ENCODE data around the gene PTPRN2. TPM values are rescaled to one million over a fixed set of nuclear protein-coding genes. Genes with fewer than 3 reads are reported as not detected.

Gene PTPRN2
- total RNA-seq, 1 donor from 2014 or later = 0.72 TPM

DNA sequence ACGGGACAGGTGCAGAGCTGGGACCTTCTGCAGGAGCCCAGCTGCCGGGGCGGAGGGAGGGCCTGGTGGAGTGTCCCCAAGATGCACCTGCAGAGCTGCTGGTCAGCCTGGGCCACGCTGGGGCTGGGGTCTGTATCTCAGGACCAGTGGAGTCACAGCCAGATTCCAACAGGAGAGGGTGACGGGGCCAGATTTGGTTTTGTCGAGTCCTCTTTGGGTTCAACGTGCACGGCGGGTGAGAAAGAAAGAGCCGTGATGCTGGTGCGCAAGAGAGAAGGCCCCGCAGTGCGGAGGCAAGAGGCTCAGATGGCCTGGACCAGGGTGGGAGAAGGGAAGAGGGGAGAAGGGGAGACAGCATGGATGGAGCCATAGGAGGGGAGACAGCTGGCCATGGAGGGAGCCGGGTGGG lies 462.9 kb downstream of the PTPRN2 start:
- no peak for DNase-seq (ENCODE audit: low spot score)

DNA sequence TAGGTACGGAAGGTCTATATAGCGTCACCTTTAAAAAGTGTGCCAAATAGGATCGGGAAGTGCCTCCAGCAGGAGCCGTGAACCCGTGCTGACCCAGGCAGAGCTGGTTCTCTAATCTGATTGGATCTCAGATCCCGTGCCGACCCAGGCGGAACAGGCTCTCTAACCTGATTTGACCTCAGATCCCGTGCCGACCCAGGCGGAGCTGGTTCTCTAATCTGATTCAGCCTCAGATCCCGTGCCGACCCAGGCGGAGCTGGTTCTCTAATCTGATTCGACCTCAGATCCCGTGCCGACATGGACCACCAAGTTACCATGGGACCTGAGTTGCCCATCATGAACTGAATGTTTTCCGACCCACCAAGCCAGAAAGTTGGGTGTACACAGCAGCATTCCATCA lies 463.9 kb downstream of the PTPRN2 start:
- no peak for DNase-seq (ENCODE audit: low spot score)

DNA sequence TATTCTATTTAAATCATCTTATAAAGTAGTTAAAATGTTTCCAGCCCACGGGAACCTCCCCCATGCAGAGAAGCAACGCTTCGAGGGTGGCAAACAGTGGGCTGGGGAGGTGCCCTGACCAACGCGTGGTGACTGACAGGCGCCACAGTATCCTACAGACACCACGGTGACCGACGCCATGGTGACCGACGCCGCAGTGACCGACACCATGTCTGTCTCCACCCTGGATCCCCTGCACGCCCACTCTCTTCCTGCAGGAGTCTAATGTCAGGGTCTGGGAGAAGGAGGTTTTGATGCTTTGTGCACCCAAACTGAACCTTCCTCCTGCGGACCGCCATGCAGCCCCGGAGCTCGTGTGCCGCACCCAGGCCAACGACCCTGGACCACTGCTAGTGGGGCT lies 464.4 kb downstream of the PTPRN2 start:
- no peak for DNase-seq (ENCODE audit: low spot score)

DNA sequence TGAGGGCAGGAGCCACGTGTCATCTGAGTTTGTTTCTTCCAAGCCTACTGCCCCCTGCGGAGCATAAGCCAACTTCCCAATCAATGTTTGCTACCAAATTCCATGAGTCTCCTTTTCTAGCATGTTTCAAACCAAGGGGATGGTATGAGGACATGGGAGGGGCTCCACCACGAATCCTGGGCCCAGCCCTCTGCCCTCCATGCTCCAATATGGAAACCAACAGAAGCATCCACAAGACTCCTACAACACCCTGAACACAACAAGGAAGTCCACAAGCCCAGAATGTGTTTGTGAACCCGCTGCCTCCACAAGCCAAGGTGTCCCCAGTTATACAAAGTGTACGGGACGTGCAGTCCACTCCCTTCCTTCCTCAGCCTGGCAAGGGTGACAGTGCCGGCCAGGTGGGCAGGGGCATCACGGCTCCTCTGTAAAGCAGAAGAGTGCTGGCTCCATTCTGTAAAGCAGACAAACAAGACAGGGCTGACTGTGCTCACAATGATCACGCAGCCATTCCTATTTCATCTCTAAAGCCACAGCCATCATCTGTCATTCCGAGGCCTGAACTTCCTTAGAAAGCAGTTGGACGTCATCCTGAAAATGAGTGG lies 466.1 kb downstream of the PTPRN2 start:
- no peak for DNase-seq (ENCODE audit: low spot score)

DNA sequence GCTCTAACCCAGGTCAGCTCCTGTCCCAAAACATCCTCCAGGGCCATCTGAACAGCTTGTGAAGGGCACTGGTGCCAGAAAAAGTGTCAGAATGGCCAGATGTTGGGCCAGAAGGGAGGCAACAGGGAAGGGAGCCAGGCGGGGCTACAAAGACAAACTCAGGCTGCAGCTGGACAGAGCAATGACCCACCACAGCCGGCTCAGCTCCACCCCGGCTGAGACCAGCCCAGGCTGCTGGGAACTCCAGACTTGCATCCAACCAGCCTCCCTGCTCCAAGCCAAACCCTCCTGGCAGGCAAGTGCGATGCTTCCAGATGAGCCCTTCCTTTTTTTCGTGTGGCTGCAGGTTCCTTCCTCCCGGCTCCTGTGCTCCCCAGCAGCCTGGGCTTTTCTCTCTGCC lies 466.9 kb downstream of the PTPRN2 start:
- DNase-seq (ENCODE audit: low spot score) = no peak

DNA sequence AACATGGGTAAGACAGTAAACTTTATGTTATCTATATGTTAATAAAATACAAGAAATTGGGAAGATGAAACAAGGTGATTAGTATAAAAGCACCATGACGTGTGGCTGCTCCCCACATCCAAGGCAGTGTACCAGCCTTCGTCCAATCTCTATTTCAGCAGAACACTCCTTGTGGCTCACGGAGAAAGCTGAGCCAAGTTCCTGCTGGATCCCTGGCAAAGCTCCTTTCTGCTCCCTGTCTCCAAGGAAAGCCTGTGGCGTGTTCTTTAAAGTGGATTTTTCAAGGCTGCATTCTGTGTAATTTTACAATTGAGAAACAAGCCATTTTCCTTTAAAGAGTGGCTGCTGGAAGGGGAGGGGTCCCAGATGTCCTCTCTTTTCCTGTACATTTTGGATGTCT lies 467.3 kb downstream of the PTPRN2 start:
- DNase-seq (ENCODE audit: low spot score) = no peak

DNA sequence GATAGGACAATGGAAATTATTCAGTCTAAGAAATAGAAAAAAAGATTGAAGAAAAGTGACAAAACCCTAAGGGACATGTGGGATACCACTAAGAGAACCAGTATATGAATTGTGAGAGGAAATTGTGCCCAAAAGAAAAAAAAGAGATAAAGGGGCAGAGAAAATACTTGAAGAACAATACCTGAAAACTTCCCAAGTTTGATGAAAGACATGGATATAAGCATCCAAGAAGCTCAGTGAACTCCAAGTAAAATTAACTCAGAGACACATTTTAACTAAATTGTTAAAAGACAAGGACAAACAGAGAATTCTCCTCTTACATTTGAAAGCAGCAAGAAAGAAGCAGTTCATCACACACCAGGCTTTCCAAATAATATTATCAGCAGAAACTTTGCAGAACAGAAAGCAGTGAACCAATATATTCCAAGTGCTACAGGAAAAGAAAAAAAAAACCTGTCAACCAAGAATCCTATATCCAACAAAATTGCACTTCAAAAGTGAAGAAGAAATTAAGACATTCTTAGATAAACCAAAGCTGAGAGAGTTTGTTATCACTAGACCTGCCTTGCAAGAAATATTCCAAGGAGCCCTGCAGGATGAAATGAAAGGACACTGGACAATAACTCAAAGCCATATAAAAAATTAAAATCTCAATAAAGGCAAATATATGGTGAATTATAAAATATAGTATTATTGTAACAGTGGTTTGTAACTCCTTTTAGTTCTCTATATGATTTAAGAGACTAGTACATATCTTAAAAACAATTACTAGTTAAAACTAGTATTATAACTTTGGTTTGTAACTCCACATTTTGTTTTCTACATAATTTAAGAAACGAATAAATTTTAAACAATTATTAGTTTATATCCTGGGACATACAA lies 470.0 kb downstream of the PTPRN2 start:
- DNase-seq (ENCODE audit: low spot score) = no peak

DNA sequence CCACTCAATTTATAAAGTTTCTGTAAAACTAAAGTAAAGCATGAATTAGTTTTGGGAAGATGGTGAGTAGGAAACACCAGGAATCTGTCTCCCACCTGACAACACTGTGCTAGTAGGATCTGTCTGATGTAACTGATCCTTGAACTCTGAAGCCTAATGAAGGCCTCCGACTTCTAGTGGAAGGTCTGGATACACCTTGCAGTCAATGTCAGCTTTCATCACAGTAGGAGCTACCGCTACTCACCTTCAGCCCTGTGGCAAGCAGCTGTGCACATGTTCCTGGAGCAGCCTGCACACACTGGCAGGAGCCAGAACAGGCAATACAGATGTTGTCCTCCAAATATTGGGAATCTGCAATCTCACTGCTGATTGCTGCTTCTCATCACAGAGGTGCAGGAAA lies 471.4 kb downstream of the PTPRN2 start:
- DNase-seq (ENCODE audit: low spot score) = no peak

DNA sequence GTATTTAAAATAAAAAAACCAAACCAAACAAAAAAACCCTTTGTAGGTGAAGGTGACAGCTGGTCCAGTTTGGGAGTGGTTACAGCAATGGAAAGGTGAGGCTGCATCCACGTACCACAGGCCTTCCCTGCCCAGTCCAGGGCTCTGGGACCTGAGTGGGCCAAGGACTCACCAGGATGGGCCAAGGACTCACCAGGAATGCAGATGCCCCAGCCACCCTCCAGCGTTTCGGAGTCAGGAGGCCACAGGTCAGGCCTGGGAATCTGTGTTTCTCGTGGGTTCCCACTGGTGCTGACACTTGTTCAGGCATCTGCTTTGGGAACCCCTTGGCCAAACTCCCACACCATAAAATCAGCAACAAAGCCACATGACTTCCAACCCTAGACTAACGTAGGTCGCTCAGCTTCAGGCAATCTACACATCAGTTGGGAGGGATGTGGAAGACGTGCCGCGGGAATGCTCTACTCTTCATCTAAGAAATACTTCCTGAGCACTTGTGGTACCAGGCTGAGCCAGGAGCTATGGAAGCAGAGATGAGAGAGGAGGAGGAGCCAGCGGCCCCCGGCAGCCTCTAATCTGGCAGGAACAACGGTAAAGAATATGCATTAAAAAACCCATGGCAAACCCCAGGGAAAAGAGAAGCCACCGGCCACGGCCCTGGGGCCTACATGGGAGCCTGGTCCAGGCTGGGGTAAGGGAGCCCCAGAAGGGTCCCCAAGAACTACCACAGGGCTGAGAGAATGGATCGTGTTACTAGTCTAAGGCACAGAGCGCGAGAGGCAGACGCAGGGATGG lies 473.4 kb downstream of the PTPRN2 start:
- no peak for DNase-seq (ENCODE audit: low spot score)

DNA sequence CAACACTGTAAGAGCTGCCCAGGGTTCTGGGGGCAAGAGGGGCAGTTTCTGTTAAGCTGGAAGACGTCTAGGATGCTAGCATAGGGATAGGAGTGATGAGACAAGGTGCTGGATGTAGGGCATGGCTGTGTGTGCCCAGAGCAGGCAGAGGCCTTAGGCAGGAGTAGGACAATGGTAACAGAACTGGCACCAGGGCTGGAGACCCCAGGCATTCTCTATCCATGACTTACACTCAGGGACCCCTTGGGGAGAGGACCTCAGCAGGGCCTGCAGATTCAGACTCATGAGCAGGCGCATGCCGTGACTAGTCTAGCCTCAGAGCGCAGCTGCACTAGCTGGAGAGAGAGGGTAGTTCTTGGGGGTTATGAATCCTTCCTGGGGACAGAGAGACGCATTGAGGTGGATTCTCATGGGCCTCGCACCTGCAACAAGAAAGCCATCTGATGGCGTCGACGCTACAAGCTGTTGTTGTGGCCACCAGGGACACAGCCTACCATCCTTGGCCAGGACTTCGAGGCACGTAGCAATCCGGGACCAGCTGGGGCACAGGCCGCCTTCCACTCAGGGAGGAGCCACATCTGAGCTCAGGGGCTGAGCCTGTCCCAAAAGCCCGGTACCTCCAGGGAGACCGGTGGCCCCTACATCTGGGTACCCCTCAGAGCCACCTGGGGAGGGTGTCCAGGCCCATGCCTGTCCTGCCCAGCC lies 474.1 kb downstream of the PTPRN2 start:
- DNase-seq (ENCODE audit: low spot score) = no peak

DNA sequence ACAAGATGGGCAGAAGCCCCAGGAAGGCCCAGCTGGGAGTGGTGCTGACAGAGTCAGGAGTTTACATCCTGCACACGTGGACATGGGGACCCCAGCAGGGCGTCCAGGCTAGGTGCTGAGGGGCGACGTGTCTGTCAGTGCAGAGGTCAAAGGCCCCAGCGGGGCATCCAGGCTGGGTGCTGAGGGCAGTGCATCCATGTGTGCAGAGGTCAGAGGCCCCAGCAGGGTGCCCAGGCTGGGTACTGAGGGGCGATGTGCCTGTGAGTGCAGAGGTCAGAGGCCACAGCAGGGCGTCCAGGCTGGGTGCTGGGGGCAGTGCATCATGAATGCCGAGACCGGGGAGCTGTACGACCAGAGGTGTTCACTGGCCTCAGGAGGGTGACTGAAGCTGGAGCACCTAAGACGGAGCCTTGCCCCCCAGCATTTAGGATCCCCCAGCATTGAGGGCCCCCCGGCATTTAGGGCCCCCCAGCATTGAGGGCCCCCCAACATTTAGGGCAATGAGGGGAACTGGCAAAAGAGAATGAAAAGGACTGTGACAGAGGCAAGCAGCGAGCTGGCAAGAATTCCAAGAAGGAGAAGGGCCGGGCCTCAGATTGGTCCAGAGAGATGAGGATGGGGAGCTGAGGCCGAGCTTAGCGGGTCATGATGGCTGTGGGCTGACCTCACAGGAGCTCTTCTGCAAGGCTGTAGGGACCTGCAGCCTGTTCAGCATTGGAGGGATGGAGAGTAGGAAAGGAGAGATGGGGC lies 474.9 kb downstream of the PTPRN2 start:
- DNase-seq (ENCODE audit: low spot score) = no peak

DNA sequence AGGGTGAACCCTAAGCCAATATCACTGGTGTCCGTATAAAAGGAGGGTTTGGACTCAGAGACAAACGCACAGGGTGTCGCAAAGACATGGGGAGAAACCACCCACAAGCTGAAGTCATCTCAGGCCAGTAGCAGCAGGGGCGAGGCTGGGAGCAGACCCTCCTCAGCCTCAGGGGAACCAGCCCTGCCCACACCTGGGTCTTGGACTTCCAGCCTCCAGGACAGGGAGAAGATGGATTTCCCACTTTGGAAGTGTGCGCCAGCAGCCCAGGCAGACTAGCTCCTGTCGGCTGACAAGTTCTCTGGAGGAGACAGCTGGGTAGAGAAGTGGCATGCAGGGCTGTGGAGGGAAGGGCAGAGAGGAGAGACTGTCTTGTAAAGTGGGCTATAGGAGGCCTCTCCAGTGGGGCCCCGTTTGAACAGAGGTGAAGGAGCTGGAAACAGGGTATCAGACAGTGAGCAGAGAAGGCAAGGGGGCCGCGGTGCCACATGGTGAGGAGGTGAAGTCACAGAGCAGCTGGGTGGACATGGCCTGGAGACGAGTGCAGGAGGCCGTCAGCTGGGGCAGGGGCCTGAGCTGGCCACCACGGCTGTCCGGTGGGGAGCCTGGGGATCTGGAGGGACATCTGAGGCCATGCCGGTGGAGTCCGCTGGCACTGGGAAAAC lies 475.6 kb downstream of the PTPRN2 start:
- no peak for DNase-seq (ENCODE audit: low spot score)

DNA sequence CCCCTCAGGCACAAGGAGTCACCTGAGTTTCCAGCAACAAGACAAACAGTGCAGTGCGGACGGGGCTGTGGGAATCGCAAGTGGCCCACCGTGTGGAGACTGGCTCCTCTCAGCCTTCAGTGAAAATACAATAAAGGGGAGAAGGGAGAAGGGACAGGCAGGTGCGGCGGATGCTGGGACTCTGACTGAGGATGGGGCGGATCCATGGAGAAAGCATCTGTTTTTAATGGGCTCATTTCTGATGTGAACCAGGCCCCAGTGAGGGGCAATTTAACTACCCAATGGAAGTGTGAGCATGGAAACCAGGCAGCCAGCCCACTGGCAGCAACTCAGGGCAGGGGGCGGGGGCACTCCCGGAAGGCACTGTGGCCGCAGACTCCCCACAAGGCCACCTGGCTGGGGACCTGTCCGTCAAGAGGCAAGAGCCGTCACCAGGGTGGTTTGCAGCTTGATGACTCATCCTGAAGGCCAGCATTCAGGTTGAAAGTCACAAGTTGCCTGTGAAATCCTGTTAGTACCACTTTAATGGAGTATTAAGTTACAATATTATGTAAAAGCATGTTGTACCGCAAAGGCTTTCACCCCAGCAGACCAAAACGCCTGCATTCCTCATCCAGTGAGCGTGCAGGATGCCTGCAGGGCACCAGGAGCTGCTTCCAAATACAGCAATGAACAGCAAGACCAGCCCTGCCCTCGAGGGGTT lies 476.4 kb downstream of the PTPRN2 start:
- DNase-seq (ENCODE audit: low spot score) = no peak

DNA sequence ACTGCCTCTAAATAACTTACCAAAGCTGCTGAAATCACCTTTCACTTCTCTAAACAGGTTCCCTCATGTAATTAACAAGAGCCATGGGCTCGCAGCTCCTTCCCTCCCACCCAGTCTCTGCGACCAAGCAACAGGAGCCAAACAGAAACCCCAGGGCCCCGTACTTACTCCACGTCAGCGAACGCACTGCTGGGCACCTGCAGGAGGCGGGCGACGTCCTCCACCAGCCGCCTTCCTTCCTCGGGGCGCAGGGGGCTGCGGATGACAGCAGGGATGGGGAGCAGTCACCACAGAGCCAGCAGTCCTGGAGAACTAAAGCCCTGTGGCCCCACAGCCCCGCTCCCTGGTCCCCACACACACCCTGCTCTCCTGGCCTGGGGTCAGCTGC lies 477.0 kb downstream of the PTPRN2 start:
- DNase-seq (ENCODE audit: low spot score) = no peak

DNA sequence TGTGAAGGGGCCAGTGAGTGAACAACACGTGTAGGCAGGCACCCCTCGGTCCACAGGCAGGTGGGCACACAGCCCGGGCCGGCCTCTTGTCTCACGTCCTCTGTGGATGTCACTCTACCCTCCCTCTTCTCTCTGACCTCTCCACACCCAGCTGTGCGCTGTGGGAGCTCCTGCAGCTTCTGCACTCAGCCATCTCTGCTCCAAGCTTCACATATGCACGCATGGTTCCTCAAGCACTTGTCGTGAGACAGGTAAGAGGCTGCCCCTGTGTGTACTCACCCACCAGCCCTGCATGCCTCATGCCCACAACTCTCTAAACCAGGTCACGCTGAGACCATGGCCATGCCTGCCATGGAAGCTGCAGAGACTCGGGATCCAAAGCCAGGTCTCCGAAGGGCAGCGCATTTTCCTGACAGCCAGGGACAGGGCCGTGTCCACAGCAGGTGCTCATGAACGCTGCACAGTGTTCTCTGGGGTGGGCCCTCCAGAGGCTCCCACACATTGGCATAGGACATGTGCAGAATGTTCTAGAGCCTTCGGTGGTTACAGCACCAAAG lies 477.5 kb downstream of the PTPRN2 start:
- DNase-seq (ENCODE audit: low spot score) = no peak

DNA sequence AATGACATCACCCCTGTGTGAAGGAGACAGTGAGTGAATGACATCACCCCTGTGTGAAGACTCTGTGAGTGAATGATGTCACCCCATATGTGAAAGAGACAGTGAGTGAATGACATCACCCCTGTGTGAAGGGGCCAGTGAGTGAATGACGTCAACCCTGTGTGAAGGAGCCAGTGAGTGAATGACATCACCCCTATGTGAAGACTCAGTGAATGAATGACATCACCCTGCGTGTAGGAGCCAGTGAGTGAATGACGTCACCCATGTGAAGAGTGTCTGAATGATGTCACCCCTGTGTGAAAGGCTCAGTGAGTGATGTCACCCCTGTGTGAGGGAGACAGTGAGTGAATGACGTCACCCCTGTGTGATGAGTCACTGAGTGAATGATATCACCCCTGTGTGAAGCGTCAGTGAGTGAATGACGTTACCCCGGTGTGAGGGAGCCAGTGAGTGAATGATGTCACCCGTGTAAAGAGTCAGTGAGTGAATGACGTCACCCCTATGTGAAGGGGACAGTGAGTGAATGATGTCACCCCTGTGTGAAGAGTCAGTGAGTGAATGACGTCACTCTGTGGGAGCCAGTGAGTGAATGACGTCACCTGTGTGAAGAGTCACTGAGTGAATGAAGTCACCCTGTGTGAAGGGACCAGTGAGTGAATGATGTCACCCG lies 478.1 kb downstream of the PTPRN2 start:
- no peak for DNase-seq (ENCODE audit: low spot score)

DNA sequence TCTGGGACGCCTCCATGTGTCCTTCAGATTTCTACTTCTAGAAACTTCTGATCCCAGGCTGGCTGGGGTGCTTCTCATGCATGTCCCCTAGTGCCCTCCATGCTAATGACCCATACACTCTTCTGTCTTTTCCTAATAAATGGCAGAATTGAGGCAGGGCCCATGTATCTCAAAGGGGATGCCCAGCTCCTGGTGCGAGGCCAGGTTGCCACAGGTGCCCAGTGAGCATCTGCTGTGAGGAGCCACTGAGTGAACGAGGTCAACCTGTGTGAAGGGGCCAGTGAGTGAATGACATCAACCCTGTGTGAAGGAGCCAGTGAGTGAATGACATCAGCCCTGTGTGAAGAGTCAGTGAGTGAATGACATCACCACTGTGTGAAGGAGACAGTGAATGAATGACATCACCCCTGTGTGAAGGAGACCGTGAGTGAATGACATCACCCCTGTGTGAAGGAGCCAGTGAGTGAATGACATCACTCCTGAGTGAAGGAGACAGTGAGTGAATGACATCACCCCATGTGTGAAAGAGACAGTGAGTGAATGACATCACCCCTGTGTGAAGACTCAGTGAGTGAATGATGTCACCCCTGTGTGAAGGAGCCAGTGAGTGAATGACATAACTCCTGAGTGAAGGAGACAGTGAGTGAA lies 478.9 kb downstream of the PTPRN2 start:
- DNase-seq (ENCODE audit: low spot score) = no peak

DNA sequence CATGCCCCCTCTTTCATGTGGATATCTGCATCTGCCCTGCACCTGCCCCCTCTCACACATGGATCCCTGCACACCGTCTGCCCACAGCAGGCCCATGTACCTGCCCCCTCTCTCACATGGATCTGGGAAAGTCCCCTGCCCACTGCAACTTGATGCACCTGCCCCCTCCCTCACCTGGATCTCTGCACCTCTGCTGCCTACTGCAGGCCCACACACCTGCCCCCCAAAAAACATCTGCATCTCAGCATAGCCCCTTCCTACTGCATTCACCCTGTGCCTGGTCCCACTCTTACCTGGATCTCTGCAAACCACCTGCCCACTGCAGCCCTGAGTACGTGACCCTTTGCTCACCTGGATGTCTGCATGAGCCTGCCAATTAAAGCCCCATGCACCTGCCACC lies 479.8 kb downstream of the PTPRN2 start:
- no peak for DNase-seq (ENCODE audit: low spot score)

DNA sequence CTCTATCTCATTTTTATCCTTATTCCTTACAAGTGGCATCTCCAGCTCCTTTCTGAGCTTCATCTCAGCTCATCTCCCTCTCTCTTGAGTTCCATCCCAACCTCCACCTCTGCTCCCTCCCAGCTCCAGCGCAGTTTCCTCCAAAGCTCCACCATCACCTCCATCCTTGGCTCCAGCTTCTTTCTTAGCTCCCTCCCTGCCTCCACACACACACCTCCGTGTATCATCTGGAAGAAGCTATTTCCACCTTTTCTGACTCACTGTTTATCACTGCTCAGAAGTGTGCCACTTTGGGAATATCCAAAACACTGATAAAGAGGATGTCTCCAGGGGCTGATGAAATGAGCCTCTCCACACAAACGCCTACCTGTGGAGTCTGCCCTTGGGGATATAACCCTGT lies 481.4 kb downstream of the PTPRN2 start:
- DNase-seq (ENCODE audit: low spot score) = no peak

Data from umbilical cord (tissue), 2 donors.